ENCODE measurements around the gene MCF2L2.

MCF2L2 gene

DNA sequence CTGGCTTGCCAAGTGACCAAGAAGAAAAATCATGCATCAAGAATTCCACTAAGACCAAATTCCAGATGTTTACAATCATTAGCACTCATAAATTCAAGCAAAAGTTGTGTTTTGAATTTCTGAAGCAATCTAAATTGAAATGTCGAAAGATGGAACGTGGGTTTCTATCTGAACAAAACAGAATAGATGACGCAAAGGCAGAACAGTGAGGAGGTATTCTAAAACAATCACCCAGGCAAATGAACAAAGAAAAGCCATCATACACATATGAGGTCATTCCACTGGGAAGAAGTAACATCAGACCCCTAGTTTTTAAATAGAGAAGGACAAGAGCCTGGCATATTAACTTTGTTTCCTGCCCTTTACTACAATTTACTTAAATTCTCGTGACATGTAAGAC, 58.0 kb downstream of the MCF2L2 start:
- DNase-seq (ENCODE audit: low read depth): no peak
- H3K4me3 ChIP-seq (ENCODE audit: low read depth, low read length): no peak overlapping the region
- TF ChIP-seq, protein P1, sequence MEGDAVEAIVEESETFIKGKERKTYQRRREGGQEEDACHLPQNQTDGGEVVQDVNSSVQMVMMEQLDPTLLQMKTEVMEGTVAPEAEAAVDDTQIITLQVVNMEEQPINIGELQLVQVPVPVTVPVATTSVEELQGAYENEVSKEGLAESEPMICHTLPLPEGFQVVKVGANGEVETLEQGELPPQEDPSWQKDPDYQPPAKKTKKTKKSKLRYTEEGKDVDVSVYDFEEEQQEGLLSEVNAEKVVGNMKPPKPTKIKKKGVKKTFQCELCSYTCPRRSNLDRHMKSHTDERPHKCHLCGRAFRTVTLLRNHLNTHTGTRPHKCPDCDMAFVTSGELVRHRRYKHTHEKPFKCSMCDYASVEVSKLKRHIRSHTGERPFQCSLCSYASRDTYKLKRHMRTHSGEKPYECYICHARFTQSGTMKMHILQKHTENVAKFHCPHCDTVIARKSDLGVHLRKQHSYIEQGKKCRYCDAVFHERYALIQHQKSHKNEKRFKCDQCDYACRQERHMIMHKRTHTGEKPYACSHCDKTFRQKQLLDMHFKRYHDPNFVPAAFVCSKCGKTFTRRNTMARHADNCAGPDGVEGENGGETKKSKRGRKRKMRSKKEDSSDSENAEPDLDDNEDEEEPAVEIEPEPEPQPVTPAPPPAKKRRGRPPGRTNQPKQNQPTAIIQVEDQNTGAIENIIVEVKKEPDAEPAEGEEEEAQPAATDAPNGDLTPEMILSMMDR (IDR thresholded peaks at IDR 0.05; ENCODE audit: low read depth, low read length, missing control alignments): no peak

DNA sequence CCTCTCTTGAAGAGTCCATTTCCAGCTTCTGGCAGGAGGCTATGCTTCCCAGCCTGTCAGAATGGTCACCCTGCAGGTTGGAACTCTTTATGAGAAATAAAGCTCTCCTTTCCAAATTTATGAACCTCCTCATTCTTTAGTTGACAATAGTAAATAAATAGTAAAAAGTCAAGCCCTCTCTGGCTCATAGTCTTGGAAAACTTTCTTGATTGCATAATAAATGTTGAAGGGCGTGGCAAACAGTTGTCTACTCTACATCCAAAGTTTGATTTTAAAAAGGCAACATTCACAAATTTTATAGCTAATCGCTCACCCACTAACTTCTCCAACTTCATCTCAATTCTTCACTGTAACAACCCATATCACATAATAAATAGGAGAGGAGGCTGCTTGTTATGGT, 58.8 kb downstream of the MCF2L2 start:
- no peak for DNase-seq (ENCODE audit: low read depth)
- TF ChIP-seq, protein P1 (IDR thresholded peaks at IDR 0.05; ENCODE audit: low read depth, low read length, missing control alignments): no peak
- H3K4me3 ChIP-seq (ENCODE audit: low read depth, low read length): no peak overlapping the region

DNA sequence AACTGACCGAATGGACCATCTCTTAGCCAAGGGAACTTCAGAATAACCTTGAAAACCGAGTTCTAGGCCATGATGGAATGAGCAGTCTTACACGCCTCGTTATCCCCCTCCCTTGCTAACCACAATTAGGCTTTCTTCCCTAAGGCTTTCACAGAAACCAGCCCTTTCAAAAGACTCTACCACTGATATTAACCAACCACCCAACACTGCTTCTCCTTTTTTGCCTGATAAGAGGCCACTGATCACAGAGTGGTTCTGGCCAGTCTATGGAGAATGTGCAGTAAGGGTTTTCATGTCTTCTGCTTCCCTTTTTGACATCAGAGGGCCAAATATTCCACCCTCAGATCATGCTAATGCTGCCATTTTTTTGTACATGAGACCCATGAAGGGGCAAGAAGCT, 59.3 kb downstream of the MCF2L2 start:
- no peak overlapping the region for H3K4me3 ChIP-seq (ENCODE audit: low read depth, low read length)
- DNase-seq (ENCODE audit: low read depth): no peak
- TF ChIP-seq, protein P1 (IDR thresholded peaks at IDR 0.05; ENCODE audit: low read depth, low read length, missing control alignments): no peak

DNA sequence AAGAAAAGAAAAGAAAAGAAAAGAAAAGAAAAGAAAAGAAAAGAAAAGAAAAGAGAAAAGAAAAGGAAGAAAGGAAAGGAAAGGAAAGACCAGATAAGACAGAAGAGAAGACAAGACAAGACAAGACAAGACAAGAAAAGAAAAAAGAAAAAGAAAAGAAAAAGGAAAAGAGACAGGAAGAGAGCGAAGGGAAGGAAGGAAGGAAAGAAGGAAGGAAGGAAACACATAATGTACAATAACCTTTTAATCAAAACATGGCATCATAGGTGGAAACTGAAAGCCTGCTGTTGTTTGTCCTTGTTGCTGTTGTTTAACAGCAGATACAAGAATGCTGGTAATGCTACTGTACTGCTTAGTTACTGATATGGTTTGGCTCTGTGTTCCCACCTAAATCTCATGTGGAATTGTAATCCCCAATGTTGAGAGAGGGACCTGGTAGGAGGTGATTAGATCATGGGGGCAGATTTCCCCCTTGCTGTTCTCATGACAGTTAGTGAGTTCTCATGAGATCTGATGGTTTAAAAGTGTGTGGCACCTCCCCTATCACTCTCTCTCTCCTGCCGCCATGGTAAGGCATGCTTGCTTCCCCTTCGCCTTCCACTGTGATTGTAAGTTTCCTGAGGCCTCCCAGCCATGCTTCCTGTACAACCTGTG, 67.3 kb downstream of the MCF2L2 start:
- DNase-seq (ENCODE audit: low read depth): no peak
- TF ChIP-seq, protein P1 (IDR thresholded peaks at IDR 0.05; ENCODE audit: low read depth, low read length, missing control alignments): no peak
- H3K4me3 ChIP-seq (ENCODE audit: low read depth, low read length): no peak overlapping the region

DNA sequence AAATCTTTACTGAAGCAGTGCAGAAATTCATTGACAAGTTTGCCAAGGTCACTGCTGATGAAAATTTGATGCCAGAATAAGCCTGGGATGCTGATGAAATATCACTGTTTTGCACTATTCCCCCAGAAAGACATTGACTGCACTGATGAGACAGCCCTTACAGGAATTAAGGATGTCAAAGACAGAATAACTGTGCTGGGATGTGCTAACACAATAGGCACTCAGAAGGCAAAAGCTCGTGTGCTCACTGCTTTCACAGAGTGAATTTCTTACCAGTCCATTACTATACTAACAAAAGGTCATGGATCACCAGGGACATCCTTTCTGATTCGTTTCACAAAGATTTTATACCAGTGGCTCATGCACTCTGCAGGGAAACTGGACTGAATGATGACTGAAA, 69.4 kb downstream of the MCF2L2 start:
- TF ChIP-seq, protein P1 (IDR thresholded peaks at IDR 0.05; ENCODE audit: low read depth, low read length, missing control alignments): no peak
- DNase-seq (ENCODE audit: low read depth): no peak
- no peak overlapping the region for H3K4me3 ChIP-seq (ENCODE audit: low read depth, low read length)

DNA sequence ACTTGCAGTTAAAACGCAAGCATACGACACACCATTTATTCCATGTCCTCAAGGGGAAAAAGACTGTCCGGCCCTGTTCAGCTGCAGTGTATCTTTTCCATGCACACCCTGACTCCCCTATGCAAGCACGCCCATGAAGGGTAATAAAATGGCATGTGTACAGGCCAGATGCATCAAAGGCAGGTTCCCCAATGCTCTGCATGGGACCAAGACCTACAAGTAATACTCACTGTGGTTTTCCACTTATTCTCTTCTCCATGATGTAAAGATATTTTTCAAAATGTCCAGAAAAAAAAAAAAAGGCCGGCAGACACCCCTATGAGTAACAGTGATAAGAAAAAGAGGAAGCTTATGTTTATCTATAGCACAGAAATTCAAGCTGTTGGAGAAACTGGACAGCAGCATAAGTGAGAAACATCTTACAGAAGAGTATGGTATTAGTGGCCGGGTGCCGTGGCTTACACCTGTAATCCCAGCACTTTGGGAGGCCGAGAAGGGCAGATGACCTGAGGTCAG, 70.8 kb downstream of the MCF2L2 start:
- TF ChIP-seq, protein P1 (IDR thresholded peaks at IDR 0.05; ENCODE audit: low read depth, low read length, missing control alignments): no peak
- H3K4me3 ChIP-seq (ENCODE audit: low read depth, low read length): no peak overlapping the region
- DNase-seq (ENCODE audit: low read depth): no peak

DNA sequence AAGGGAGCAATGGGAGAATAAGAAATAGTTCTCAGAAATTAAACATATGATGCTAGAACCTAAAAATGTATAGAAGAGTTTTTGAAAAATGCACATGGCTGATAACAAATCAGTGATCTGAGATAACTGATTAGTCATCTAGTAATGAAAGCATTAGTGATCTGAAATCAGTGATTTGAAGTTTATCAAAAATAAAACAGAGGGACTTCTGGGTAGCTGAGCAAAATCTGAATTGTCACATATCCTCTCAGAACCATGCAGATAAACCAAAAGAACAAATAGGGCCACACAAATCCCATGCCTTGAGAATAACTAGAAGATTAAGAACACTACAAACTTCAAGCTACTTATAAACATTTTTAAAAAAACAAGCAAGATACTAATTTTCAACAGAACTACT, 71.5 kb downstream of the MCF2L2 start:
- H3K4me3 ChIP-seq (ENCODE audit: low read depth, low read length): no peak overlapping the region
- TF ChIP-seq, protein P1 (IDR thresholded peaks at IDR 0.05; ENCODE audit: low read depth, low read length, missing control alignments): no peak
- no peak for DNase-seq (ENCODE audit: low read depth)
